Measurements from ENCODE around the gene NDOR1.

The NDOR1 gene

DNA sequence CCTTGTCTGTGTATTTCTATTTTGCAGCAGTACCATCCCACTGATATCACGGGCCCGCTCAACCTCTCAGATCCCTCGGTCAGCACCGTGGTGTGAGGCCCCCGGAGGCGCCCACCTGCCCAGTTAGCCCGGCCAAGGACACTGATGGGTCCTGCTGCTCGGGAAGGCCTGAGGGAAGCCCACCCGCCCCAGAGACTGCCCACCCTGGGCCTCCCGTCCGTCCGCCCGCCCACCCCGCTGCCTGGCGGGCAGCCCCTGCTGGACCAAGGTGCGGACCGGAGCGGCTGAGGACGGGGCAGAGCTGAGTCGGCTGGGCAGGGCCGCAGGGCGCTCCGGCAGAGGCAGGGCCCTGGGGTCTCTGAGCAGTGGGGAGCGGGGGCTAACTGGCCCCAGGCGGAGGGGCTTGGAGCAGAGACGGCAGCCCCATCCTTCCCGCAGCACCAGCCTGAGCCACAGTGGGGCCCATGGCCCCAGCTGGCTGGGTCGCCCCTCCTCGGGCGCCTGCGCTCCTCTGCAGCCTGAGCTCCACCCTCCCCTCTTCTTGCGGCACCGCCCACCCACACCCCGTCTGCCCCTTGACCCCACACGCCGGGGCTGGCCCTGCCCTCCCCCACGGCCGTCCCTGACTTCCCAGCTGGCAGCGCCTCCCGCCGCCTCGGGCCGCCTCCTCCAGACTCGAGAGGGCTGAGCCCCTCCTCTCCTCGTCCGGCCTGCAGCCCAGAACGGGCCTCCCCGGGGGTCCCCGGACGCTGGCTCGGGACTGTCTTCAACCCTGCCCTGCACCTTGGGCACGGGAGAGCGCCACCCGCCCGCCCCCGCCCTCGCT, 37.5 kb upstream of the NDOR1 start:
- no peak for DNase-seq

DNA sequence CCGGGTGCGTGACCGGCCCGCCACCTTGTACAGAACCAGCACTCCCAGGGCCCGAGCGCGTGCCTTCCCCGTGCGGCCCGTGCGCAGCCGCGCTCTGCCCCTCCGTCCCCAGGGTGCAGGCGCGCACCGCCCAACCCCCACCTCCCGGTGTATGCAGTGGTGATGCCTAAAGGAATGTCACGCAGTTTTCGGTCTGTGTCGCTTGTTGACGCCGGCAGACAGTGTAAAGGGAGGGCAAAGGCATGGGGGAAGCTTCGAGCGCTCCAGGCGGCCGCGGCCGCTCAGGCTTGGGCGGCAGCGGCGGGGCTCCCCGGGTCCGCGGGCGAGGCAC, 37.0 kb upstream of the NDOR1 start:
- DNase-seq, result no peak

DNA sequence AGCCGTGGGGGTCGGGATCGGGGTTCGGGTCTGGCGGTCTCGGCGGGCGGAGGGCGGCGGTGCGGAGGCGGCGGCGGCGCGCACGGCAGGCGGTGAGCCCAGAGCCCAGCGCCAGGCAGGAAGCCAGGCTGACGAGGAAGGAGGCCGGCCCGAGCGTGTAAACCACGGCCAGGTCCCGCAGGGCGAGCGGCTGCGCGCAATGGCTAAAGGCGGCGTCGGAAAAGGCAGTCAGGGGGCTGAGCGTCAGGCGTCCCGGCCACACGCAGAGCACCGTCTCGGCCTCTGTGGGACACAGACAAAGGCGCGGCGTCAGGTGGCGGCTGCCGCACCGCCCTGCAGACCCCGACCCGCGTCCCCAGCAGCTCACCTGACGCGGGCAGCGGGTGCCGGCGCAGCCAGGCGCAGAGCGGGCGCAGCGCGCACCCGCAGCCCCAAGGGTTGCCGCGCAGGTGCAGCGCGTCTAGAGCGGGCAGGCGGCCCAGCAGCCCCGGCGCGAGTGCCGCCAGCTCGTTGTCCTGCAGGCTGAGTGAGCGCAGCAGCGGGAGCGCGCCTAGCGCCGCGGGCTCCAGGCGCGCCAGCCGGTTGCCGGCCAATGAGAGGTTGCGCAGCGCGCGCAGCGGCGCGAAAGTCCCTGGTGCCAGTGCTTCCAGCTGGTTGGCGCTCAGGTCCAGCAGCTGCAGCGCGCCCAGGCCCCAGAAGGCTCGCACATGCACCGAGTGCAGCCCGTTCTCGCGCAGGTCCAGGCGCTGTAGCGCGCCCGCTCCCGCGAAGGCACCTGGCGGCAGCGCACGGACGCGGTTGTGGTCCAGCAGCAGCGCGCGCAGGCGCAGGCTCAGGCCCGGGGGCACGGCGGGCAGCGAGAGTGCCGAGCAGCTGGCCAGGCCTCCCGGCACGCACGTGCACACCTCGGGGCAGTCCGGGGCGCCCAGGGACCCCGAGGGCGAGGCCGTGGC, 36.3 kb upstream of the NDOR1 start:
- no peak for DNase-seq

DNA sequence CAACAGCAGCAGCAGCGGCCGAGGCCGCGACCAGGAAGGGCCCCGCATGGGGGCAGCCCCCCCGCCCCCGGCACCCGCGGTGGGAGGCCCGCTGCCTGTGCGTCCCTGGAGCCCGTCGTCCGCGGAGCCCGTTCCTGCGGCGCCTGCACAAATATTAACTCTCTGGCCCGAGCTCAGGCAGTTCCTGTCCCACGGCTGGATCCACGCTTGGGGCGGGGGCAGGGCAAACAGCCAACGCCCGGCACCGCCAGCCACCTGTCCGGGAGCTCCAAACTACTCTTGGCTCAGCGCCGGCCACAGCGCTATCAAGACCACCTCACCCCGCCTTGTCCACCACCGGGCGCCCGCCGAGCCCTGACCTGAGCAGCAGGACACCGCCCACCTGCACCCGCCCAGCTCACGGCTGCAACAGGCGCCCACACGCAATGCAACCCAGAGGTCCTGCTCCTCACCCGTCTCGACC, 35.6 kb upstream of the NDOR1 start, which contains the start of gene LRRC26:
LRRC26 (minus strand) TSS at position 156 of the 463 bp plus-strand sequence; CDS start at position 48, 108 bp downstream.
- no peak for DNase-seq

DNA sequence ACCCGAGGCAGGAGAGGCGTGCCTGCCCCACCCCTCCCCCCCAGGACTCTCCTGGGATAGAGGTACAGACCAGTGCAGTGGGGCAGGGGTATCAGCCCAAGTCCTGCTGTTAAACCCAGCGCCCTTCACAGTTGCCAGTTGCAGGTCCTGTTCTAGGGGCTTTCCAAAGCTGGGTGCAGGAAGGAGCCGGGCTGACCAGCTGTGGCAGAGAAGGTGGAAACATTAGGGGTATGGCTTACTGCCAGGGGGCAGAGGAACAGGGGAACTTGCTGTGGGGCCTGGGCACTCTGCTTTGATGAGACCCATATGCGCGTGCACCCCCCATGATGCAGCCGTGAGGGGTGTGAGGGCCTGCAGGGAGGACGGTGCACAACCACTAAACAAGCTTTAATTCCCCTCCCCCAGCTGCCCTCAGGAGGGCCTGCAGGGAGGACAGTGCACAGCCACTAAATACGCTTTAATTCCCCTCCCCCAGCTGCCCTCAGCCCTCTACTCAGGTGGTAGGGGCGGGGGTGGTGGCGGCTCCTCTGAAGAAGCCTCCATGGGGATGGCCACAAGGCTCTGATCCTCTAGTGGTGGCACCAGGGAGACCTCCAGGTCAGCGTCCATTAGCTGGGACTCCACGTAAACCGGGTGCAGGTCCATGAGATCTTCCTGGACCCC, 34.9 kb upstream of the NDOR1 start:
- DNase-seq, result no peak

DNA sequence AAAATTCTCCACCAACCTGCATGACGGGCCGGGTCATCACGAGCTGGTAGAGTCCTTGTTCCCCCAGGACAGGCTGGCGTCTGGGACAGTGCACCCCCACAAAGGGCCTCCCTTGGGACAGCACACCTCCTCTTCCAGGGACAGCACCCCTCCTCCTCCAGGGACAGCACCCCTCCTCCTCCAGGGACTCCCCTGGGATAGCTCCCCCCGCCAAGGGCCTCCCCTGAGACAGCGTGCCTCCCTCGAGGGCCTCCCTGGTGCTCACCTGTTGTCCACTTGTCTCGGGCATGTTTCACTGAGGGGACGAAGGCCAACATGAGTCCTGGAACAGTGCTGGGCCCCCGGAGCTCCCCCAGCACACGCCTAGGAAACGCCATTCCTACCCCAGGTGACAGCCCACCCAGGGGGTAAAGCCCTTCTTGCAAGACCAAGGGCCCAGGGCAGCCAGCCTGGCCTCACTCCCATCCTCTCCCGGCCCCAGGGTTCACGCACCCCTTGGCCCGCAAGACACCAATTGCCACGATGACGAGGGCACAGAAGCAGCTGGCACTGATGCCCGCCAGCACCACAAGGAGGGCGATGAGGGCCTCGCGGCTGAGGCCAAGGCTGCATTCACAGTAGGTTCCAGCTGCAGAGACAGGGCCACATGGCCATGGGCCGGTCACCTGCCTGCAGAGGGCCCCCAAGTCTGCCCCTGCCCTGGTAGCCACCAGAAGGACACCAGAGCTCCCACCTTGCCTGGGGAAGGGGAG, 34.2 kb upstream of the NDOR1 start:
- DNase-seq, result no peak

DNA sequence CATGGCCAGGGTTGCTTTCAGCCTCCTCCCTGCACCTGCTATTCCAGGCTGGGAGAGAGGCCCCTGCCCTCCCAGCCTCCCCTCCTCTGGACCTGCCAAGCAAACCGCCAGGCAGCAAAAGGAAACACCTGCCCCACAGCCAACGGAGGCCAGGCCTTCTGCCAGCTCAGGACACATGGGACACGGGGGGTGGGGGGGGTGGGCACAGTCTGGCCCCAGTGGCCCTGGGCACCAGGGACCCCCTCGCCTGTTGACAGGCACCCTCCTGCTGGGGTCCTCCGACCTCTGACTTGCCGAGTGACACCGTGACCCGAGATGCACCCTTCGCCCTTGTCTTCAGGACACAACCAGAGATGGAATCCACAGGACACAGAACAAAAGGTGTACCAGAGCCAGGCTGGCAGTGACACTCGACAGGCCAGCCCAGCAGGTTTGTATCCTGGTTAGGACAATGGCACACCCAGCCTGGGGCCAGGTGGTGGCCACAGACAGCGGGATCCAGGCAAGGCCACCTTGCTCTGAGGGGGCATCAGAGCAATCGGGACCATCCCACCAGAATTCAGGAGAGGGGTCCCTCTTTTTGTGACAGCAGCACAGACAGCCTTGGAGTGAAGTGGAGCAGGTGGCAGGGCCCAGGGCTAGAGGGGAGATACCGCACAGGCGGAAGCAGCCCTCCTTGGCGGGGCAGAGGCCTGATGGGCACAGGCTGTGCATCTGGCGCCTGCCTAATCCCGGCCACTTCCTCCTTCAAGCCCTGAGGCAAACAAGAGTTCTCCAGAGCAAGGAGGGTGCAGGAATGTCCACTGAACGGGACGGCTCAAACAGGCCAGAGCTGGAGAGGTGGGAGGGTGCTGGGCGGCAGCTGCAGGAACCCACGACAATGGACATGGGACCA, 32.4 kb upstream of the NDOR1 start:
- no peak for DNase-seq

DNA sequence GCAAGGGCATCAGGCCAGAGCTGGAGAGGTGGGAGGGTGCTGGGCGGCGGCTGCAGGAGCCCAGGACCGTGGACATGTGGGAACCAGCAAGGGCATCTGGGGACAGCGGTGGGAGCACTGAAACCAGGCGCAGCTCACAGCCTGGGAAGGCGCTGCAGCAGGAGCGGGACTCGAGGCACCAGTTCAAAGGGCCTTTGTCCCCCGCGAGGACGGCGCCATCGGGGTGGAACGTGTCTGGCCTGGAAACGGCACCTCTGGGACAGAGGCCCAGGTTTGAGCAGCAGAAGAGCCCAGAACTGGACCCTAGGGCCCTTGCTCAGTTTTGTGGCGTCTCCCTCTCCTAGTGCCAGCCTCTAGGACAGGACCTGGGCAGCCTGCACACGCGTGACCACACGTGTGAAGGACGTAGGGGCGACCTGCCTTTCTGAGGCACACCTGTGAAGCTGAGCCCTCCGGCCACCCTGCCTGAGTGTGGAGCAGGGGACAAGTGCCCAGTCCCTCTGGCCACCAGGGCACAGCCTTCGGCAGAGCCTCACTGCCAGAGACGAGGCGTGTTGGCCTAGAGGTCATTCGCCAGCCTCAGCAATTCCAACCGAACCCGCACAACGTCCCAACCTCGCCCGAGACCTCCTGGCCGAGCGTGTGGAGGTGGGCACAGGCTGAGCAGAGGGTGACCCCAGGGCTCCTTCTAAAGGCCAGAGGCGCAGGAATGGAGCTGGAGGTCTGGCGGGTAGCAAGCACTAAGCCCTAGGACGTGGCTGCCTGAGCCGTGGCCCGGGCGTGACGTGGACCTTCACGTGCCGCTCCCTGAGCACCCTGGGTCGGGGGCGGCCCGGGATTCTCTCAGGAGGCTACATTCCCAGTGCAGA, 31.5 kb upstream of the NDOR1 start:
- no peak for DNase-seq

DNA sequence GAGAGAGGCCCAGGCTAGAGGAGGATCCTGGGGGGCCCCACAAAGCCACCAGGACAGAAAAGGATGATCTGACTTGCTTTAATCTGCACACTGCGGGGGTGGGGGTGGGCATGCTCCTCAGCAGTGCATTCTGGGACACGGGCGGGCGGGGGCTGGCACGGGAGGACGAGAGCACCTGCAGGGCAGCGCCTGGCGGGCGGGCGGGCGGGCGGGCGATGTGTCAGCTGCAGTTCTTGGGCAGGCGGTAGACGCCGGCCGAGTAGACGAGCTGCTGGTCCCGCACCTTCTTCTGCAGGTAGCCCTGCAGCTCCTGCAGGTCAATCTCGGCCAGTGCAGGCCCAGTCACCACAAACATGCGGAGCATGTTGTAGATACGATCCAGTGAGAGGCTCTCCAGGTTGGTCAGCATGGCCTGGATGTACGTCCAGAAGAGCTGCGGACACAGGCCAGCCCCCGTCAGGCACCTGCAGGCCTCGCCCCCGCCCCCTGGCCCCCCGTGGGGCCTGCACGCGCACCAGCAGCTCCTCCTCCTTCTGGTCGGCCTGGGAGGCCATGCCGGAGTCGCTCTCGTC, 30.7 kb upstream of the NDOR1 start:
- DNase-seq, result no peak

DNA sequence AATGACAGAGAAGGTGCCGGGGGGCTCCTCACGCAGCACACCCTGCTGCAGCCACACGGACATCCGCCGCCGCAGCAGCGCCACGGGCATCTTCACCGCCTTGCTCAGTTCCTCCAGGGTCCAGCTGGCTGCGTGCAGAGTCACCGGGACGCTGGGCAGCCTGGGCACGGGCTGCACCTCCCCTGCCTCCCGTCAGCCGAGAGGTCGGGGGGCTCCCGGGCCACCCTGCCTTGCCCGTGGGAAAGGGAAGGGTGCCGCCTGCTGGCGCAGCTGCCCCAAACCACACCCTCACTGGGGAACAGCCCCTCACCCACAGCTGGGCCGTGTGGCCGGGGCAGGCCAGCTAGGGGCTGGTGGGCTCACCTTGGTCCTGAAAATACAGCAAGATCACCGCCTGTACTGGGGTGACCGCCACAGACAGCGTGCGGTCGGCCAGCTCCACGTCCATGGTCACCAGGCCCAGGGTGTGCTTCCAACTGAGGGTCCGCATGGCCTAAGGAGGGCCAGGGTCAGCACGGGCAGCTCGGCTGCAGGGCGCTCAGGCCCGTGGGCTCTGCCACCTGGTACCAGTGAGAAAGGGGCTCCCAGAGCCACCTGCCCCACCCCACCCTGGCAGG, 30.0 kb upstream of the NDOR1 start:
- DNase-seq, result no peak

DNA sequence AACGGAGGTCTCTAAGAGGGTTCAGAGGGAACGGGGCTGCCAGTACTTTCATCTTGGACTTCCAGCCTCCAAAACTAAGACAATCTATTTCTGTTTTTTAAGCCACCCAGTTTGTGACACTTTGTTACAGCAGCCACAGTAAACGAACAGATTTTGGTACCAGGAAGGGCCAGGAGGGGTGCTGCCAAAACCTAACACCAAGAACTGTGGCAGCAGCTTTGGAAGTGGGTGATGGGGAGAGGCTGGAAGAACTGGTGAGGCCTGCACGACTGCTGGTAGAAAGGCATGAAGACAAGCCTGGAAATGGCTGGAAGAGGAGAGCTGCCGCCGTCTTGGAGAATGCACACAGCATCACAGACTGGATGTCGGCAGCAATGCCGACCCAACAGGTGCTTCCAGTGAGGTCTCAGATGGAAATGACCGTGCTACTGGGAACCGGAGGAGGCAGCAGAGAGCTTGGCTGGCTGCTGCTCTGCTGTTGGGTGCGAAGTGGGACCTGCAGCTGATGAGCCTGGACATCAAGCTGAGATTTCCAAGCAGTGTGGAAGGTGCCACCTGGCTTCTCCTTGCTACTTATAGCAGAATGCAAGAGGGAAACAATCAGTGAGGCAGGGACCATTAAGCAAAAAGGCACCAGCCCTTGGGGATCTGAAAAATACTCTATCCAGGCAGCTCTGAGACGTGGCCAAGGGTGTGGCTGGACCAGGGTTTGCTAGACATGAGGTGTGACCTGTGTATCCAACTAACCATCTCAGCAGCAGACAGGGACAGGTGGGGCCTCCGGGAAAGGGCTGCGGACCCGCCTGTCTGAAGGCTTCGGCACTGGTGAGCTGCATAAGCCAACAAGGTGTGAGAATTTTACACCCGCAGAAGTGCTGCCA, 29.0 kb upstream of the NDOR1 start:
- DNase-seq, result peak; percentile 22

DNA sequence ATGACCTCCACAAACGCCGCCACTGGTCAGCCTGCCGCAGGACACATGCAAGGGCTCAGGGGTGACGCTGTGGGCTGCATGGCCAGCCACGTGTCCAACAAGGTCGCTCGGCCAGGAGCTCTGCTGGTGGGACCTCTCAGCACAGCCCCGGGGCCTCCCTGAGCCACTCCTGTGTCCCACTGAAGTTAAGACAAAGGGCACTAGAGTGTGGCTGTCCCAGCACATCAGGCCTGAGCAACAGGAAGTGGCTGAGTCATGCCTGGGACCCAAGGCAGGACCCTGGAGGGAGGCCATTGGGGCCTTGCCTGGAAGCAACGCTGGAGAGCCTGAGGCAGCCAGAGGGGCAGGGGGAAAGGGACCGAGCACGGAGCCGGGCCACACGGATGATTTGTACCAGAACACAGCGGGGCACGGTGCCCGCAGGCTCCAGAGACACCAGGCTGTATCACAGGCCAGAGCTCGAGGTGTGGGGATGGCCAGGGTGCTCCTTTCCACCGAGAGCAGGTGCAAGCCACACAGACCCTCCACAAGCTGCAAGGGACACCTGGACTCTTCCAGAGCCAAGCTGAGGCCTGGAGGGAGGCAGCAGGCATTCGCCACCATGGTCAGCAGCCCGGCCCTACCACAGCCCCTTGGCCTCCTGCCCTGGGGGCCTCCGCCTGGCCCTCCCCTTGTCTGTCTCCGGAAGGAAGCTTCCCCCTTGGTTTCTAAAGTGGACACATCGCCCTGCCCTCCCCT, 27.1 kb upstream of the NDOR1 start:
- no peak for DNase-seq

DNA sequence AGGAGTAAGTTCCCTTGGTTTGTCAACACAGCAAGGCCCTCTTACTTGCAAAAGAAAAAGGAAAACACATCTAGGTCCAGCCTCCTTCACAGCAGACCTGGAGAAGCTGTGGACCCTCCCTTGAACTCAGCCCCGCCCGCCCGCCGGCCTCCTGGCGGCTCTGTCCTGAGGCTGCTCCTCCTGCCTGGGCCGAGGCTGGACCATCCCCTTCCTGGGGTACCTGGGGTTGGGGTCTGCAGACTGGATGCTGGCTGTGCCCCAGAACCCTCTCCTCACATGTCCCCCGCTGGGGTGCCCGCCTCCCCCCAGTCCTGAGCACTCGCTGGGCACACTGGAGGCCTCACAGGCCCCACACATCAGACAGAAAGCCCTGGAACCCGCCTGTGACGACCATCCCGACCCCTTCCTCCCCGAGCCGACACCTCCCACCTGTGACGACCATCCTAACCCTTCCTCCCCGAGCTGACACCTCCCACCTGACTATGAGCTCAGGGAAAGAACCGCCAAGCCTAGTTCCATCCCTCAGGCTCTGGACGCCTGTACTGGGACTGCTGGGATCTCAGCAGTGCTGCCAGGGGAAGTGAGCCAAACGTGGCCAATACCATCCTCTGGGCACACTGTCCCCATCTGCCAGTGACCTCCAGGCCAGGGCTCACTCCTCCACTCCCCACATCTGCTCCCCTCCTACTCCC, 26.4 kb upstream of the NDOR1 start:
- no peak for DNase-seq

DNA sequence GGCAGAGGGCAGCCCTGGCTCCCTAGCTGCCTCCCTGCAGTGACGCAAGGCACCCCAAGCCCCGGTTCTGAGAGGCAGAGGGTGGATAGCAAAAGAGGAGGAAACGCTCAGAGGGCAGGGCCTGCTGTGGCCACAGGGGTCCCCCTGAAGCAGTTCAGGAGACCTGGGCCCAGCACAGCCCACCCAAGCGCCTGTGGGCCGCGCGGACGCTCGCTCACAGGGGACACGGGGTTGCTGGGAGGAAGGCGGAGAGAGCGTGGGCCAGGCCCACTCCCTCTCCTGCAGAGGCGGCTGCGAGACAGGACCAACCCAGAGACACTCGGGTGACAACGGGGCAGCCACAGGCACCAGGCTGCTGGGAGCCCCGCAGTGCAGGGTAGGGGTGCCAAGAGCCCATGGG, 25.7 kb upstream of the NDOR1 start:
- no peak for DNase-seq

DNA sequence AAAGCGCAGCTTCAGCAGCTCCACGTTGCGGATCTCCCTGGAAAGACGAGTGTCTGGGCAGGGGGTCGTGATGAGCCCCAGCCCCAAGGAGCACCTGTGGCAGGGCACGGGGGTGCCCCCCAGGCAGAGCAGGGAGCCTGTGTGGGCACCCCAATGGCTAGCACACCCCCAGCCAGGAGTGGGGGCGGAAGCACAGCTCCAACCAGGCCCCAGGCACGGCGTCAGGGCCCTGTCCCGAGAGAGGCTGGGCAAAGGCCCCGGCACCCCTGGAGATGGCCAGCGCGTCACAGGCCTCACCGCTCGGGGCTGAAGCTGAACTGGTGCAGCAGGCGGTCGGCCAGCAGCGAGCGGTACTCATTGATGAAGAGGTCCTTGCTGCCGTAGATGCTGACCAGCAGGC, 25.0 kb upstream of the NDOR1 start:
- DNase-seq, result no peak

DNA sequence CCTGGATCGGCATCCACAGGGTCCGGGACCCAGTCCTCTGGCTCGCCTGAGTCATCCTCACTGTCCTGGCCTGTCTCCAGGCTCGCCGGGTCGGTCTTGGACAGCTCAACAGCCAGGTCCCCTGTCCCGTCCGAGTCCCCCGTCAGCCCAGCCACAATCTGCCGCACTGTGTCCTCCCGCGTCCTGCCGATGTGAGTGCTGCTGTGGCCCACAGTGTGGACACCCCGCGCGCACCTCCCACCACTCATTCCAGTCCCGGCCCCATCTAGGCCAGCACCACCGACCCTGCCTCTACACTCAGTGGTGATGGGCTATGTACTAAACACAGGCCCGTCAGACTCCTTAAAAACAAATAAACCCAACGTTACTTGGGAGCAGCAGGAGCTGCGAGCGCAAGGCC, 23.8 kb upstream of the NDOR1 start:
- DNase-seq, result no peak

DNA sequence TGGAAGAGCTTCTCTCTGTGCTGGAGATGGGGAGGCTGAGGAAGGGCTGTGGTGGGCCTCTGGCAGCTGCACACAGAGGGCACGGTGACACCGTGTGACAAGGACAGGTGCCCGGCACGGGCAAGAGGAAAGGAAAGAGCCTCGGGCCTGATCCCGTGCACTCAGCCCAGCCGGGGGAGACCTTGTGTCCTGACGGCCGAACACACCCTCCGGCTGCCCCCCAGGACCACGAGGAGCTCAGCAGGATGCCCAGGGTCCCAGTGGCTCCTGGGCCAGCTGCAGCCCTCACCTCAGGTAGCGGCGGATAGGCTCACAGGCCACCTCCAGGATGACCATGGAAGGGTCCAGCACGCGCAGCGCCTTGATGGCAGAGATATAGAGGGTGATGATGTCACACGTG, 22.7 kb upstream of the NDOR1 start:
- no peak for DNase-seq
